K562 (cell line): ENCODE data around the gene RPS17. TPM values are rescaled to one million over a fixed set of nuclear protein-coding genes. Genes with fewer than 3 reads are reported as not detected.
"Not testable (repeated sequence)": the region's sequence is repeated elsewhere in the genome, so short reads cannot be mapped to it uniquely, and the experiment has no call there.

Source experiments
- ATAC-seq: fragments of 200-7000 bp; cut with Tn5 transposase; 3 replicates; pipeline ENCODE4 v1.9.1; 2020; ENCODE audit warnings: moderate library complexity
- BruUV-seq: library from RNA; stranded (reverse); fragments of 400-500 nt; replicated peaks from 2 replicates; lab custom pipeline; 2021; lab: Mats Ljungman, UMichigan
- CTCF ChIA-PET: fragments of 300-600 bp; formaldehyde crosslinking; extraction: SDS; loops from one replicate; lab custom pipeline; 2021; ENCODE audit warnings: low intra/inter-chr PET ratio; lab: Yijun Ruan, JAX
- POLR2A ChIA-PET: fragments of 300-600, 350-650 bp; sonication (Branson Sonifier 250); formaldehyde crosslinking; extraction: SDS; loops from one replicate; lab custom pipeline; 2021; ENCODE audit warnings: antibody characterized with exemption, inconsistent platforms; lab: Yijun Ruan, JAX
- DNase-seq, 4 experiments: peaks; one replicate each; pipeline versions ENCODE4 v3.0.0 to v3.0.0-alpha.2; 2011 to 2018; ENCODE audit warnings: low spot score in 3 of 4, mixed read lengths in 3 of 4; ENCODE audit errors: extremely low read depth in 1 of 4
- FAIRE-seq: peaks from 2 replicates; lab custom pipeline; 2011; peaks lifted over from hg19 to GRCh38; lab: Jason Lieb, UNC
- H2AFZ ChIP-seq: 2 replicates; pipeline ENCODE4 v1.6.0; 2011; ENCODE audit warnings: low read depth, low read length, control low read depth, inconsistent platforms
- H3K27ac ChIP-seq: fragments of 200-600 bp; 3 replicates; pipeline ENCODE4 v1.8.0; 2011; ENCODE audit warnings: low read depth, mild to moderate bottlenecking, control low read depth, inconsistent platforms, low read length, moderate library complexity, mixed read lengths; ENCODE audit errors: extremely low read depth
- H3K27me3 ChIP-seq, 2 experiments: fragments of 300-600 bp in 1 of 2; 2 replicates in 1 of 2; 3 replicates in 1 of 2; pipeline versions ENCODE4 v1.6.0 to v1.8.0; 2011; ENCODE audit warnings: inconsistent platforms in 2 of 2, low read length in 2 of 2, mild to moderate bottlenecking in 1 of 2, mixed read lengths in 1 of 2, moderate library complexity in 1 of 2; ENCODE audit not compliant: control insufficient read depth in 2 of 2, insufficient read depth in 2 of 2
- H3K36me3 ChIP-seq: fragments of 300-600 bp; 3 replicates; pipeline ENCODE4 v1.8.0; 2011; ENCODE audit warnings: mild to moderate bottlenecking, low read length, inconsistent platforms; ENCODE audit not compliant: control insufficient read depth, insufficient read depth
- H3K4me1 ChIP-seq, 2 experiments: fragments of 200-600 bp in 1 of 2; replicated peaks in 1 of 2; 2 replicates in 1 of 2; 3 replicates in 1 of 2; pipeline versions ENCODE4 v1.5.1 to v1.8.0; 2011; ENCODE audit warnings: inconsistent platforms in 2 of 2, low read length in 2 of 2, mild to moderate bottlenecking in 1 of 2, mixed read lengths in 1 of 2, moderate library complexity in 1 of 2; ENCODE audit not compliant: control insufficient read depth in 2 of 2, insufficient read depth in 2 of 2
- H3K4me2 ChIP-seq: 2 replicates; pipeline ENCODE4 v1.6.1; 2011; ENCODE audit warnings: low read length, control low read depth, inconsistent platforms, mixed read lengths; ENCODE audit not compliant: insufficient read depth
- H3K4me3 ChIP-seq: fragments of 200-600 bp; sonication (generic), shearing (Covaris generic); 2 replicates; pipeline ENCODE4 v1.5.1; 2016; ENCODE audit warnings: control low read depth, inconsistent platforms
- H3K79me2 ChIP-seq: fragments of 200-600 bp; 3 replicates; pipeline ENCODE4 v1.8.0; 2011; ENCODE audit warnings: low read length, inconsistent platforms; ENCODE audit not compliant: control insufficient read depth, insufficient read depth
- H3K9ac ChIP-seq, 2 experiments: 2 replicates each; pipeline versions ENCODE4 v1.6.0 to v1.6.1; 2011; ENCODE audit warnings: low read depth in 2 of 2, low read length in 2 of 2, control low read depth in 1 of 2, inconsistent platforms in 1 of 2, mild to moderate bottlenecking in 1 of 2, mixed read lengths in 1 of 2; ENCODE audit not compliant: insufficient read depth in 1 of 2
- H3K9me1 ChIP-seq: one replicate; pipeline ENCODE4 v1.6.0; 2011; ENCODE audit warnings: inconsistent platforms, mild to moderate bottlenecking, low read length, moderate library complexity; ENCODE audit not compliant: control insufficient read depth, insufficient read depth
- H3K9me3 ChIP-seq: replicated peaks from 2 replicates; pipeline ENCODE4 v1.5.1; 2011; ENCODE audit warnings: low read depth, low read length, inconsistent platforms; ENCODE audit not compliant: control insufficient read depth, insufficient read depth
- H4K20me1 ChIP-seq: replicated peaks from 2 replicates; pipeline ENCODE4 v1.6.1; 2011; ENCODE audit warnings: low read length, inconsistent platforms, mixed read lengths; ENCODE audit not compliant: control insufficient read depth, insufficient read depth
- WGBS: fragments of 100-300 bp; shearing (Covaris generic); methylation state at CpG from one replicate; pipeline ENCODE4 v1.1.6; 2016; ENCODE audit warnings: low coverage, mixed read lengths; ENCODE audit not compliant: insufficient coverage; ENCODE audit errors: missing lambda C conversion rate; 5-methylcytosine and 5-hydroxymethylcytosine counted together
- in situ Hi-C: fragments of 300-500 bp; cut with MboI; formaldehyde crosslinking; loops from 4 replicates; pipeline ENCODE4 v1.15.0; 2018; ENCODE audit warnings: inconsistent platforms, mixed read lengths
- intact Hi-C: fragments of 100-400 bp; cut with micrococcal nuclease; formaldehyde crosslinking; loops from 2 replicates; pipeline ENCODE4 v1.14.2; 2022
- polyA plus RNA-seq, 8 experiments: library from polyadenylated mRNA; depleted of rRNA in 4 of 8; stranded (reverse) in 5 of 8; unstranded in 3 of 8; fragments of >200 nt; fragmentation: Nextera tagmentation in 2 of 8; fragmentation: Illumina TruSeq in 1 of 8; extraction: Ambion mirVana in 2 of 8; extraction: Trizol in 1 of 8; gene quantifications; 2 replicates each; pipeline versions ENCODE4 v1.2.1 to v1.2.3, GENCODE V29; 2011 to 2014; ENCODE audit warnings: inconsistent platforms in 1 of 8, missing spikeins in 1 of 8
- total RNA-seq, 7 experiments: library from RNA; depleted of rRNA in 6 of 7; stranded (reverse); fragments of >200 nt in 6 of 7; fragmentation: Illumina TruSeq in 2 of 7; extraction: Trizol in 2 of 7; gene quantifications; 2 replicates each; pipeline versions ENCODE4 v1.2.1 to v1.2.3, GENCODE V29; 2011 to 2021; ENCODE audit warnings: low replicate concordance in 1 of 7

The RPS17 gene
- total and polyA plus RNA-seq, 9 of the 15 experiments (the other 6 are each of a cell fraction or from before 2014, with no cell fraction given), result 1,988 to 6,515 (median 5,229) TPM

- CTCF ChIA-PET, H3K9ac ChIP-seq, H3K27me3 ChIP-seq, DNase-seq, in situ Hi-C loops, H3K9me3 ChIP-seq, H3K4me3 ChIP-seq, H3K27ac ChIP-seq, H3K4me2 ChIP-seq, POLR2A ChIA-PET, H3K9me1 ChIP-seq, BruUV-seq, H4K20me1 ChIP-seq, H3K4me1 ChIP-seq, H2AFZ ChIP-seq, intact Hi-C loops, FAIRE-seq, H3K36me3 ChIP-seq, H3K79me2 ChIP-seq: not testable (repeated sequence)
- WGBS, result no CpG with 5 or more reads among the region's 3 CpGs
- peak; percentile 76 for ATAC-seq
Measured at GRCh38 chr15:82505842-82506241, 34.4 kb downstream of the RPS17 start.

- H3K79me2 ChIP-seq, ATAC-seq, H3K36me3 ChIP-seq, H3K27me3 ChIP-seq, H3K4me3 ChIP-seq, H3K9me1 ChIP-seq, H3K4me1 ChIP-seq, intact Hi-C loops, H3K4me2 ChIP-seq, BruUV-seq, H3K9me3 ChIP-seq, H4K20me1 ChIP-seq, H2AFZ ChIP-seq, H3K27ac ChIP-seq, CTCF ChIA-PET, in situ Hi-C loops, FAIRE-seq, H3K9ac ChIP-seq, POLR2A ChIA-PET, DNase-seq: not testable (repeated sequence)
- no CpG with 5 or more reads among the region's 3 CpGs for WGBS
Measured at GRCh38 chr15:82504074-82504473, 36.2 kb downstream of the RPS17 start.

GRCh38 chr15:82502700-82503339, 37.4 kb downstream of the RPS17 start:
- DNase-seq, H3K4me2 ChIP-seq, H3K9me1 ChIP-seq, H3K27me3 ChIP-seq, H3K9me3 ChIP-seq, H2AFZ ChIP-seq, H3K9ac ChIP-seq, CTCF ChIA-PET, H3K4me3 ChIP-seq, POLR2A ChIA-PET, H3K27ac ChIP-seq, BruUV-seq, in situ Hi-C loops, H3K4me1 ChIP-seq, H4K20me1 ChIP-seq, intact Hi-C loops, FAIRE-seq, H3K36me3 ChIP-seq, H3K79me2 ChIP-seq: not testable (repeated sequence)
- ATAC-seq, result peak; percentile 74
- 83% methylated on average over 1 of the region's 7 CpGs for WGBS

- in situ Hi-C loops, H4K20me1 ChIP-seq, intact Hi-C loops, FAIRE-seq, H3K36me3 ChIP-seq, H3K9ac ChIP-seq, H3K79me2 ChIP-seq, H3K27me3 ChIP-seq, H3K4me1 ChIP-seq, H3K27ac ChIP-seq, CTCF ChIA-PET, DNase-seq, POLR2A ChIA-PET, H3K9me1 ChIP-seq, ATAC-seq, BruUV-seq, H3K9me3 ChIP-seq, H3K4me3 ChIP-seq, H3K4me2 ChIP-seq, H2AFZ ChIP-seq: not testable (repeated sequence)
- 78% methylated on average over 2 of the region's 4 CpGs for WGBS
Measured at GRCh38 chr15:82500772-82501171, 39.5 kb downstream of the RPS17 start.
